HG03439 (cell line): ENCODE results near the gene IKZF1.

Source experiments
- ATAC-seq: cut with Tn5 transposase; IDR thresholded peaks from one replicate; pipeline ENCODE4 v1.9.1; 2021; ENCODE audit warnings: mild to moderate bottlenecking, moderate library complexity; ENCODE audit not compliant: unreplicated experiment

IKZF1 gene

GRCh38 chr7:50400114-50400513, 95.6 kb downstream of the IKZF1 start:
- ATAC-seq: no peak

GRCh38 chr7:50404392-50404791, 99.9 kb downstream of the IKZF1 start:
- ATAC-seq: no peak

GRCh38 chr7:50405221-50405620, 100.7 kb downstream of the IKZF1 start:
- no peak for ATAC-seq

GRCh38 chr7:50406935-50407334, 102.4 kb downstream of the IKZF1 start:
- no peak for ATAC-seq

- ATAC-seq: peak; percentile 51
Measured at GRCh38 chr7:50409856-50410745, 105.6 kb downstream of the IKZF1 start.

- no peak for ATAC-seq
Measured at GRCh38 chr7:50411332-50411731, 106.8 kb downstream of the IKZF1 start.

GRCh38 chr7:50412973-50413372, 108.5 kb downstream of the IKZF1 start:
- no peak for ATAC-seq

- ATAC-seq: no peak
Measured at GRCh38 chr7:50413561-50413960, 109.0 kb downstream of the IKZF1 start.

GRCh38 chr7:50415844-50416364, 111.4 kb downstream of the IKZF1 start:
- no peak for ATAC-seq

- ATAC-seq: peak; percentile 69
Measured at GRCh38 chr7:50416527-50417182, 112.1 kb downstream of the IKZF1 start.

- ATAC-seq: peak; percentile 83
Measured at GRCh38 chr7:50418086-50418515, 113.6 kb downstream of the IKZF1 start.

GRCh38 chr7:50418526-50419290, 114.2 kb downstream of the IKZF1 start:
- no peak for ATAC-seq

GRCh38 chr7:50421043-50421442, 116.5 kb downstream of the IKZF1 start:
- ATAC-seq: no peak

- no peak for ATAC-seq
Measured at GRCh38 chr7:50422858-50423257, 118.3 kb downstream of the IKZF1 start.

- no peak for ATAC-seq
Measured at GRCh38 chr7:50423860-50424259, 119.3 kb downstream of the IKZF1 start.

- ATAC-seq: no peak
Measured at GRCh38 chr7:50425318-50425717, 120.8 kb downstream of the IKZF1 start.

GRCh38 chr7:50426280-50427045, 121.9 kb downstream of the IKZF1 start:
- no peak for ATAC-seq

- no peak for ATAC-seq
Measured at GRCh38 chr7:50427518-50427917, 123.0 kb downstream of the IKZF1 start.

- ATAC-seq: no peak
Measured at GRCh38 chr7:50428911-50429310, 124.4 kb downstream of the IKZF1 start.

- ATAC-seq: no peak
Measured at GRCh38 chr7:50431316-50431715, 126.8 kb downstream of the IKZF1 start.
